ENCODE measurements around the gene NCLN.

- TF ChIP-seq, protein P1, sequence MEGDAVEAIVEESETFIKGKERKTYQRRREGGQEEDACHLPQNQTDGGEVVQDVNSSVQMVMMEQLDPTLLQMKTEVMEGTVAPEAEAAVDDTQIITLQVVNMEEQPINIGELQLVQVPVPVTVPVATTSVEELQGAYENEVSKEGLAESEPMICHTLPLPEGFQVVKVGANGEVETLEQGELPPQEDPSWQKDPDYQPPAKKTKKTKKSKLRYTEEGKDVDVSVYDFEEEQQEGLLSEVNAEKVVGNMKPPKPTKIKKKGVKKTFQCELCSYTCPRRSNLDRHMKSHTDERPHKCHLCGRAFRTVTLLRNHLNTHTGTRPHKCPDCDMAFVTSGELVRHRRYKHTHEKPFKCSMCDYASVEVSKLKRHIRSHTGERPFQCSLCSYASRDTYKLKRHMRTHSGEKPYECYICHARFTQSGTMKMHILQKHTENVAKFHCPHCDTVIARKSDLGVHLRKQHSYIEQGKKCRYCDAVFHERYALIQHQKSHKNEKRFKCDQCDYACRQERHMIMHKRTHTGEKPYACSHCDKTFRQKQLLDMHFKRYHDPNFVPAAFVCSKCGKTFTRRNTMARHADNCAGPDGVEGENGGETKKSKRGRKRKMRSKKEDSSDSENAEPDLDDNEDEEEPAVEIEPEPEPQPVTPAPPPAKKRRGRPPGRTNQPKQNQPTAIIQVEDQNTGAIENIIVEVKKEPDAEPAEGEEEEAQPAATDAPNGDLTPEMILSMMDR (IDR thresholded peaks at IDR 0.05), result no peak
- TF ChIP-seq POLR2A (IDR thresholded peaks at IDR 0.05), result no peak
Measured at GRCh38 chr19:3222709-3223108, 37.0 kb downstream of the NCLN start.
